B cell (primary cell): ENCODE results near the gene CTRB2. TPM values are rescaled to one million over a fixed set of nuclear protein-coding genes. Genes with fewer than 3 reads are reported as not detected.

ENCODE experiments used
- ATAC-seq: fragments of 200-7000 bp; cut with Tn5 transposase; one replicate; pipeline ENCODE4 v1.10.0; 2021; ENCODE audit warnings: low read depth, mild to moderate bottlenecking, moderate number of reproducible peaks, moderate library complexity
- CTCF ChIA-PET: fragments of 350-600 bp; sonication (Branson Sonifier 250); formaldehyde crosslinking; loops from one replicate; lab custom pipeline; 2021; ENCODE audit warnings: antibody characterized with exemption, inconsistent platforms; lab: Charles Lee
- POLR2A ChIA-PET: fragments of 350-600 bp; sonication (Branson Sonifier 250); formaldehyde crosslinking; loops from one replicate; lab custom pipeline; 2021; ENCODE audit warnings: antibody characterized with exemption; lab: Charles Lee
- DNase-seq: peaks from one replicate; pipeline ENCODE4 v3.0.0; 2013
- H2AFZ ChIP-seq: 2 replicates; pipeline ENCODE4 v1.6.1; 2012; ENCODE audit warnings: mild to moderate bottlenecking, low read depth, low read length; ENCODE audit not compliant: insufficient read depth, poor library complexity, severe bottlenecking
- H3K27ac ChIP-seq, 2 donors: 1 replicate in 1 of 2; 2 replicates in 1 of 2; pipeline ENCODE4 v1.5.1; 2012 to 2013; ENCODE audit warnings: low read length in 2 of 2, mild to moderate bottlenecking in 2 of 2, moderate library complexity in 1 of 2
- H3K27me3 ChIP-seq, 4 experiments: fragments of 200-600 bp in 1 of 4; sonication (generic) in 1 of 4; replicated peaks in 1 of 4; 1 replicate in 2 of 4; 2 replicates in 2 of 4; pipeline versions ENCODE4 v1.6.1 to v1.7.0; 2013 to 2016; ENCODE audit warnings: low read length in 3 of 4, mild to moderate bottlenecking in 2 of 4, mixed read lengths in 1 of 4, moderate library complexity in 1 of 4; ENCODE audit not compliant: insufficient read depth in 4 of 4, control insufficient read depth in 3 of 4; ENCODE audit errors: control extremely low read depth in 1 of 4
- H3K36me3 ChIP-seq, 2 experiments: replicated peaks in 1 of 2; 1 replicate in 1 of 2; 2 replicates in 1 of 2; pipeline versions ENCODE4 v1.6.1 to v1.7.1; 2013; ENCODE audit warnings: low read length in 1 of 2; ENCODE audit not compliant: insufficient read depth in 2 of 2, control insufficient read depth in 1 of 2; ENCODE audit errors: control extremely low read depth in 1 of 2, extremely low read depth in 1 of 2
- H3K4me1 ChIP-seq, 2 donors: fragments of 200-600 bp in 1 of 2; sonication (generic) in 1 of 2; 1 replicate in 1 of 2; 2 replicates in 1 of 2; pipeline versions ENCODE4 v1.5.1 to v1.6.1; 2013 to 2017; ENCODE audit warnings: low read length in 2 of 2; ENCODE audit not compliant: control insufficient read depth in 2 of 2, insufficient read depth in 2 of 2
- H3K4me2 ChIP-seq: replicated peaks from 2 replicates; pipeline ENCODE3; 2012; ENCODE audit warnings: mild to moderate bottlenecking, low read depth, low read length; ENCODE audit not compliant: poor library complexity, severe bottlenecking
- H3K4me3 ChIP-seq, 5 experiments: fragments of 200-600 bp in 1 of 5; sonication (generic) in 1 of 5; 1 replicate in 3 of 5; 2 replicates in 2 of 5; pipeline versions ENCODE4 v1.5.1 to v1.7.0; 2011 to 2016; ENCODE audit warnings: low read length in 4 of 5, mild to moderate bottlenecking in 4 of 5, low read depth in 2 of 5, control low read depth in 1 of 5, moderate library complexity in 1 of 5; ENCODE audit not compliant: insufficient read depth in 1 of 5; ENCODE audit errors: control extremely low read depth in 1 of 5, extremely low read depth in 1 of 5
- H3K79me2 ChIP-seq: fragments of 200-600 bp; sonication (generic); one replicate; pipeline ENCODE4 v1.6.0; 2016; ENCODE audit warnings: low read length; ENCODE audit not compliant: control insufficient read depth, insufficient read depth
- H3K9ac ChIP-seq: fragments of 200-600 bp; sonication (generic); 2 replicates; pipeline ENCODE4 v1.6.1; 2017; ENCODE audit warnings: mild to moderate bottlenecking, low read length, moderate library complexity
- H3K9me3 ChIP-seq, 3 donors: one replicate each; pipeline versions ENCODE4 v1.6.1 to v1.7.1; 2013; ENCODE audit warnings: low read length in 2 of 3; ENCODE audit not compliant: control insufficient read depth in 2 of 3, insufficient read depth in 1 of 3; ENCODE audit errors: control extremely low read depth in 1 of 3
- H4K20me1 ChIP-seq: 2 replicates; pipeline ENCODE4 v1.6.0; 2012; ENCODE audit warnings: mild to moderate bottlenecking, low read length; ENCODE audit not compliant: insufficient read depth, control insufficient read depth, poor library complexity, severe bottlenecking
- H3K27ac Mint-ChIP-seq: one replicate; pipeline ENCODE4 v1.8.0; 2021; ENCODE audit warnings: mixed read lengths
- H3K27me3 Mint-ChIP-seq: one replicate; pipeline ENCODE4 v1.8.0; 2021; ENCODE audit warnings: mixed read lengths
- H3K4me1 Mint-ChIP-seq: one replicate; pipeline ENCODE4 v1.8.0; 2021; ENCODE audit warnings: mixed read lengths
- H3K4me3 Mint-ChIP-seq: one replicate; pipeline ENCODE4 v1.8.0; 2021; ENCODE audit warnings: mixed read lengths
- H3K9me3 Mint-ChIP-seq: one replicate; pipeline ENCODE4 v1.8.0; 2022; ENCODE audit warnings: mixed read lengths; ENCODE audit not compliant: insufficient read depth
- EZH2 ChIP-seq: IDR thresholded peaks from 2 replicates; pipeline ENCODE4 v1.6.1; 2012; ENCODE audit warnings: borderline replicate concordance, low read depth, mild to moderate bottlenecking, moderate library complexity, low read length; ENCODE audit not compliant: insufficient read depth, poor library complexity, severe bottlenecking
- WGBS: methylation state at CpG from one replicate; pipeline ENCODE4 v1.1.5; 2013; ENCODE audit warnings: missing lambda C conversion rate; ENCODE audit not compliant: insufficient coverage; 5-methylcytosine and 5-hydroxymethylcytosine counted together
- intact Hi-C: fragments of 100-400 bp; cut with micrococcal nuclease; formaldehyde crosslinking; loops from one replicate; pipeline ENCODE4 v1.10.0; 2022
- polyA plus RNA-seq: library from polyadenylated mRNA; depleted of rRNA; stranded (reverse); fragments of >200 nt; gene quantifications from 2 replicates; pipeline ENCODE4 v1.2.3, GENCODE V29; 2012
- total RNA-seq, 2 donors: library from RNA; stranded (reverse); fragments of 120-200 nt in 1 of 2; gene quantifications; 1 replicate in 1 of 2; 2 replicates in 1 of 2; pipeline versions ENCODE4 v1.2.3 to v1.2.4, GENCODE V29; 2013 to 2022
- TF ChIP-seq, protein P1 (sequence below): fragments of 200-600 bp; IDR thresholded peaks from one replicate; pipeline ENCODE4 v1.8.0; 2022; ENCODE audit warnings: antibody characterized with exemption, mild to moderate bottlenecking

The CTRB2 gene
- total and polyA plus RNA-seq, 2 donors (not counting 1 experiment from before 2014, with no cell fraction given) = not detected

GRCh38 chr16:75229172-75230031 is 22.4 kb upstream of the CTRB2 start:
- no peaks in the 10 kb centered on the region for H3K36me3 ChIP-seq
- Mint-ChIP-seq H3K9me3 (no peaks in the 10 kb centered on the region), H3K27ac (no peak overlapping the region), H3K4me1 (peaks cover 2% of the 10 kb centered on the region), H3K27me3 (peaks cover 41% of the 10 kb centered on the region), H3K4me3 (no peak overlapping the region)
- intact Hi-C loops = loop anchor here (5.0 kb wide), 1 partner anchor 32 kb away; no protein-coding TSS in a partner anchor
- H3K4me2 ChIP-seq = no peak overlapping the region
- H3K9ac ChIP-seq = no peak overlapping the region
- H2AFZ ChIP-seq = no peak overlapping the region
- H3K9me3 ChIP-seq = peaks cover 0 to 19% (median 0%) of the 10 kb centered on the region in 3 donors
- TF ChIP-seq EZH2 = no peak
- TF ChIP-seq, protein P1, sequence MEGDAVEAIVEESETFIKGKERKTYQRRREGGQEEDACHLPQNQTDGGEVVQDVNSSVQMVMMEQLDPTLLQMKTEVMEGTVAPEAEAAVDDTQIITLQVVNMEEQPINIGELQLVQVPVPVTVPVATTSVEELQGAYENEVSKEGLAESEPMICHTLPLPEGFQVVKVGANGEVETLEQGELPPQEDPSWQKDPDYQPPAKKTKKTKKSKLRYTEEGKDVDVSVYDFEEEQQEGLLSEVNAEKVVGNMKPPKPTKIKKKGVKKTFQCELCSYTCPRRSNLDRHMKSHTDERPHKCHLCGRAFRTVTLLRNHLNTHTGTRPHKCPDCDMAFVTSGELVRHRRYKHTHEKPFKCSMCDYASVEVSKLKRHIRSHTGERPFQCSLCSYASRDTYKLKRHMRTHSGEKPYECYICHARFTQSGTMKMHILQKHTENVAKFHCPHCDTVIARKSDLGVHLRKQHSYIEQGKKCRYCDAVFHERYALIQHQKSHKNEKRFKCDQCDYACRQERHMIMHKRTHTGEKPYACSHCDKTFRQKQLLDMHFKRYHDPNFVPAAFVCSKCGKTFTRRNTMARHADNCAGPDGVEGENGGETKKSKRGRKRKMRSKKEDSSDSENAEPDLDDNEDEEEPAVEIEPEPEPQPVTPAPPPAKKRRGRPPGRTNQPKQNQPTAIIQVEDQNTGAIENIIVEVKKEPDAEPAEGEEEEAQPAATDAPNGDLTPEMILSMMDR = no peak
- WGBS = 98% methylated on average over 48 of the region's 48 CpGs
- no peak for DNase-seq
- H3K27ac ChIP-seq = no peak overlapping the region
- ChIA-PET POLR2A (no interaction called here), CTCF (interaction anchor here (0.5 kb wide), 1 partner anchor 311 kb away, joined by 4 read pairs; no protein-coding TSS in a partner anchor)
- peaks cover 0 to 7% of the 10 kb centered on the region in 2 donors for H3K4me1 ChIP-seq
- peaks cover 0 to 68% (median 13%) of the 10 kb centered on the region in 4 experiments for H3K27me3 ChIP-seq
- no peak for ATAC-seq
- no peak overlapping the region for H3K4me3 ChIP-seq
- H3K79me2 ChIP-seq = no peaks in the 10 kb centered on the region
- no peaks in the 10 kb centered on the region for H4K20me1 ChIP-seq
